Lower leg skin (tissue), 4 donors: ENCODE data around the gene CTSW. TPM values are rescaled to one million over a fixed set of nuclear protein-coding genes. Genes with fewer than 3 reads are reported as not detected.

Experiments
- DNase-seq, 2 donors: peaks; one replicate each; pipeline ENCODE4 v3.0.0-alpha.2; 2019; ENCODE audit warnings: low spot score in 2 of 2
- H3K4me3 ChIP-seq: fragments of 200-600 bp; sonication (generic); 2 replicates; pipeline ENCODE4 v1.5.1; 2017; ENCODE audit warnings: mild to moderate bottlenecking, low read depth; ENCODE audit not compliant: poor library complexity, severe bottlenecking
- CTCF ChIP-seq, 3 donors: fragments of 450-650 bp; IDR thresholded peaks; one replicate each; pipeline ENCODE4 v1.5.1; 2016; ENCODE audit warnings: antibody characterized with exemption in 3 of 3, mild to moderate bottlenecking in 3 of 3, moderate library complexity in 2 of 3
- POLR2A ChIP-seq, 2 donors: fragments of 450-650 bp; IDR thresholded peaks; one replicate each; pipeline ENCODE4 v1.6.1; 2016 to 2017; ENCODE audit warnings: antibody characterized with exemption in 2 of 2, mild to moderate bottlenecking in 1 of 2, moderate library complexity in 1 of 2
- WGBS, 2 donors: methylation state at CpG; one replicate each; pipeline ENCODE4 v1.1.5; 2018; 5-methylcytosine and 5-hydroxymethylcytosine counted together
- intact Hi-C: fragments of 100-400 bp; cut with DNase I; formaldehyde crosslinking; loops from one replicate; pipeline ENCODE4 v1.15.0; 2023; ENCODE audit warnings: low total_unique reads
- total RNA-seq, 4 donors: library from RNA; depleted of rRNA; stranded (reverse); fragments of >200 nt; gene quantifications; one replicate each; pipeline ENCODE4 v1.1.0, GENCODE V29; 2016

The CTSW gene
- total RNA-seq, 4 donors from 2014 or later, result 0.29 to 0.55 (median 0.29) TPM; not detected in 1

- WGBS, 2 donors, result 54 to 62% methylated on average over 2 of the region's 2 CpGs
Observed at GRCh38 chr11:65925397-65925796, 45.8 kb downstream of the CTSW start.

GRCh38 chr11:65927904-65928397 is 48.3 kb downstream of the CTSW start:
- DNase-seq, result peak in 1 of 2 donors; percentile 80
- WGBS, 2 donors, result 42 to 56% methylated on average over 9 of the region's 9 CpGs
- H3K4me3 ChIP-seq, result no peak overlapping the region
- TF ChIP-seq POLR2A (IDR thresholded peaks at IDR 0.05) (no peak), CTCF (IDR thresholded peaks at IDR 0.05) (no peak)
- intact Hi-C loops, result no loop called here

More at GRCh38 chr11:65925397-65925796, 45.8 kb downstream of the CTSW start:
- no peak for DNase-seq
- intact Hi-C loops, result no loop called here
- TF ChIP-seq CTCF (IDR thresholded peaks at IDR 0.05), result no peak
- no peak for TF ChIP-seq POLR2A (IDR thresholded peaks at IDR 0.05)
- H3K4me3 ChIP-seq, result no peak overlapping the region

- DNase-seq, result no peak
- TF ChIP-seq POLR2A (IDR thresholded peaks at IDR 0.05) (no peak), CTCF (IDR thresholded peaks at IDR 0.05) (no peak)
- intact Hi-C loops, result no loop called here
- H3K4me3 ChIP-seq, result no peak overlapping the region
- 60 to 68% methylated on average over 6 of the region's 6 CpGs for WGBS, 2 donors
Observed at GRCh38 chr11:65928667-65929066, 49.0 kb downstream of the CTSW start.

GRCh38 chr11:65931773-65932557 is 52.3 kb downstream of the CTSW start:
- intact Hi-C loops, result no loop called here
- TF ChIP-seq CTCF (IDR thresholded peaks at IDR 0.05) (no peak), POLR2A (IDR thresholded peaks at IDR 0.05) (no peak)
- DNase-seq, result peak in 1 of 2 donors; percentile 69
- WGBS, 2 donors, result 55 to 63% methylated on average over 13 of the region's 13 CpGs
- no peak overlapping the region for H3K4me3 ChIP-seq

- WGBS, 2 donors, result 26 to 36% methylated on average over 9 of the region's 9 CpGs
- no peak overlapping the region for H3K4me3 ChIP-seq
- TF ChIP-seq CTCF (IDR thresholded peaks at IDR 0.05), result no peak
- TF ChIP-seq POLR2A (IDR thresholded peaks at IDR 0.05), result no peak
- peak in 1 of 2 donors; percentile 65 for DNase-seq
- intact Hi-C loops, result no loop called here
Observed at GRCh38 chr11:65932558-65932919, 52.9 kb downstream of the CTSW start.

Other genes starting within 250 kb of the CTSW start
- 10 to 100 TPM; 25.3 to 34.4 (median 28.6) TPM for gene SIPA1, start 241.7 kb upstream of the CTSW start, total RNA-seq
- gene RELA, start 216.9 kb upstream of the CTSW start, total RNA-seq, result 10 to 100 TPM; 61.9 to 73.5 (median 67.5) TPM
- gene KAT5, start 167.6 kb upstream of the CTSW start, total RNA-seq, result 10 to 100 TPM; 68.9 to 96.0 (median 85.7) TPM
- 10 to 100 TPM; 29.7 to 73.7 (median 57.4) TPM for gene RNASEH2C, start 159.0 kb upstream of the CTSW start, total RNA-seq
- gene AP5B1, start 98.9 kb upstream of the CTSW start, total RNA-seq, result 10 to 100 TPM; 32.2 to 44.3 (median 39.7) TPM
- 100 to 1,000 TPM in 2 of 4 donors, 10 to 100 TPM in 2; 74.8 to 159 (median 105) TPM for gene OVOL1, start 92.8 kb upstream of the CTSW start, total RNA-seq
- under 1 TPM; 0.21 to 0.99 (median 0.67) TPM for gene SNX32, start 45.9 kb upstream of the CTSW start, total RNA-seq
- gene CFL1, start 21.7 kb upstream of the CTSW start, total RNA-seq, result 100 to 1,000 TPM; 417 to 706 (median 504) TPM
- 10 to 100 TPM; 29.3 to 38.1 (median 37.1) TPM for gene MUS81, start 19.4 kb upstream of the CTSW start, total RNA-seq
- gene EFEMP2, start 7.0 kb upstream of the CTSW start, total RNA-seq, result 10 to 100 TPM; 12.0 to 29.8 (median 16.3) TPM
- 100 to 1,000 TPM in 2 of 4 donors, 10 to 100 TPM in 2; 69.4 to 103 (median 86.2) TPM for gene FIBP, start 8.6 kb downstream of the CTSW start, total RNA-seq
- gene CCDC85B, start 10.8 kb downstream of the CTSW start, total RNA-seq, result 10 to 100 TPM; 44.9 to 61.0 (median 53.1) TPM
- gene FOSL1, start 20.6 kb downstream of the CTSW start, total RNA-seq, result 1 to 10 TPM; 2.4 to 7.5 (median 5.3) TPM
- 10 to 100 TPM; 21.2 to 32.8 (median 26.5) TPM for gene C11orf68, start 39.2 kb downstream of the CTSW start, total RNA-seq
- gene DRAP1, start 39.6 kb downstream of the CTSW start, total RNA-seq, result 100 to 1,000 TPM in 2 of 4 donors, 10 to 100 TPM in 2; 81.5 to 152 (median 107) TPM
- not detected for gene TSGA10IP, start 65.6 kb downstream of the CTSW start, total RNA-seq
- gene SART1, start 81.9 kb downstream of the CTSW start, total RNA-seq, result 10 to 100 TPM; 35.0 to 73.5 (median 55.4) TPM
- gene EIF1AD, start 122.3 kb downstream of the CTSW start, total RNA-seq, result 10 to 100 TPM; 48.3 to 66.0 (median 57.2) TPM
- 10 to 100 TPM; 29.3 to 41.0 (median 36.1) TPM for gene BANF1, start 122.7 kb downstream of the CTSW start, total RNA-seq
- gene CST6, start 132.2 kb downstream of the CTSW start, total RNA-seq, result 1,000 to 10,000 TPM in 3 of 4 donors, 100 to 1,000 TPM in 1; 734 to 2,600 (median 1,315) TPM
- gene CATSPER1, start 146.6 kb downstream of the CTSW start, total RNA-seq, result not detected
- not detected for gene GAL3ST3, start 169.3 kb downstream of the CTSW start, total RNA-seq
- gene SF3B2, start 172.5 kb downstream of the CTSW start, total RNA-seq, result 100 to 1,000 TPM in 3 of 4 donors, 10 to 100 TPM in 1; 94.3 to 160 (median 114) TPM
- 10 to 100 TPM; 26.7 to 41.1 (median 32.4) TPM for gene PACS1, start 190.4 kb downstream of the CTSW start, total RNA-seq